Heart left ventricle (tissue), 16 donors: ENCODE measurements around the gene B4GALNT2. TPM values are rescaled to one million over a fixed set of nuclear protein-coding genes. Genes with fewer than 3 reads are reported as not detected.
"Not testable (repeated sequence)": the region's sequence is repeated elsewhere in the genome, so short reads cannot be mapped to it uniquely, and the experiment has no call there.

Experiments
- ATAC-seq, 4 donors: fragments of 200-7000 bp; cut with Tn5 transposase; one replicate each; pipeline ENCODE4 v1.9.1; 2020 to 2022; ENCODE audit warnings: moderate library complexity in 4 of 4, mild to moderate bottlenecking in 3 of 4, moderate number of reproducible peaks in 1 of 4
- DNase-seq, 5 donors: peaks; one replicate each; pipeline ENCODE4 v3.0.0-alpha.2; 2020
- H3K27ac ChIP-seq, 12 donors: fragments of 200-600 bp; sonication (generic) in 4 of 12; one replicate each; pipeline versions ENCODE4 v1.5.0 to v1.8.0; 2016 to 2022; ENCODE audit warnings: mild to moderate bottlenecking in 2 of 12
- H3K27me3 ChIP-seq, 9 donors: fragments of 200-600 bp; sonication (generic) in 2 of 9; one replicate each; pipeline versions ENCODE4 v1.5.1 to v1.8.0; 2016 to 2022; ENCODE audit warnings: mild to moderate bottlenecking in 3 of 9
- H3K36me3 ChIP-seq, 9 donors: fragments of 200-600 bp; sonication (generic) in 2 of 9; one replicate each; pipeline versions ENCODE4 v1.5.0 to v1.8.0; 2018 to 2022; ENCODE audit warnings: mild to moderate bottlenecking in 2 of 9
- H3K4me1 ChIP-seq, 12 donors: fragments of 200-600 bp; sonication (generic) in 4 of 12; one replicate each; pipeline versions ENCODE4 v1.5.0 to v1.8.0; 2016 to 2022; ENCODE audit warnings: mild to moderate bottlenecking in 3 of 12
- H3K4me3 ChIP-seq, 12 donors: fragments of 200-600 bp; sonication (generic) in 4 of 12; one replicate each; pipeline versions ENCODE4 v1.5.0 to v1.8.0; 2017 to 2022; ENCODE audit warnings: mild to moderate bottlenecking in 9 of 12, moderate library complexity in 4 of 12
- H3K9me3 ChIP-seq, 12 donors: fragments of 200-600 bp; sonication (generic) in 4 of 12; one replicate each; pipeline versions ENCODE4 v1.5.0 to v1.8.0; 2016 to 2022; ENCODE audit warnings: mild to moderate bottlenecking in 1 of 12
- POLR2A ChIP-seq, 2 donors: fragments of 450-650 bp; IDR thresholded peaks; one replicate each; pipeline ENCODE4 v1.6.1; 2017; ENCODE audit warnings: antibody characterized with exemption in 2 of 2, mild to moderate bottlenecking in 2 of 2, moderate library complexity in 2 of 2
- WGBS, 4 donors: extraction: QIAGEN DNeasy Blood & Tissue Kit in 2 of 4; methylation state at CpG; one replicate each; pipeline versions ENCODE4 v1.1.5 to v1.1.7; 2013 to 2018; 5-methylcytosine and 5-hydroxymethylcytosine counted together
- intact Hi-C, 10 donors: fragments of 100-400 bp; cut with DNase I; formaldehyde crosslinking; loops; one replicate each; pipeline versions ENCODE4 v1.11.1 to v1.14.2; 2022
- polyA plus RNA-seq, 2 donors: library from polyadenylated mRNA; stranded (reverse); fragments of 200-250 nt; gene quantifications; one replicate each; pipeline ENCODE4 v1.2.3, GENCODE V29; 2013
- total RNA-seq, 9 donors: library from RNA; depleted of rRNA in 2 of 9; stranded (reverse); fragments of >200 nt in 2 of 9; fragmentation: NEBNext Ultra II Directional in 3 of 9; extraction: Animal tissue kit (Norgen Biotek cat#: 25700) in 3 of 9; gene quantifications; one replicate each; pipeline versions ENCODE4 v1.1.0 to v1.2.4, GENCODE V29; 2016 to 2023
- TF ChIP-seq, protein P1 (sequence below), 12 donors: fragments of 200-600 bp; sonication (generic) in 4 of 12; IDR thresholded peaks; one replicate each; pipeline versions ENCODE4 v1.5.0 to v1.8.0; 2018 to 2022; ENCODE audit warnings: antibody characterized with exemption in 12 of 12, mild to moderate bottlenecking in 5 of 12
- donor health status: ischemic (EF 13 %, LVEDD 7.1; RV severe dilation, severe dysfunction).
- donor health status: healthy with polysubstance abuse.
- donor health status: DM: no; HTN: yes; CAD: no.
- donor health status: DM: no; HTN: no; CAD: no.
- donor health status: ischemic (EF 25% LVEDD 6.9; RV normal size, moderate dysfunction).
- donor health status: ischemic (EF 25% LVEDD 5.7; RV mildly dilated, moderate dysfunction).
- donor health status: healthy.
- donor health status: DM: yes; HTN: yes; CAD: no.
- donor health status: ischemic (EF 35%, LVEDD 5.7; RV mildly dilated, moderate dysfunction).
- donor health status: nonischemic (EF 11% LVEDD 7.7; RV severe dilation, severe dysfunction).
- donor health status: DM: yes; HTN: yes; CAD: no.
- donor health status: PGD.
- donor health status: ischemic (EF 29% LVEDD 5.4; RV normal size, mild dysfunction).
- donor health status: nonischemic (EF 23%, LVEDD 6.1; RV moderate dilation, normal function).

Gene B4GALNT2
- total and polyA plus RNA-seq, 11 donors, result 0.07 to 0.08 TPM; not detected in 9

DNA sequence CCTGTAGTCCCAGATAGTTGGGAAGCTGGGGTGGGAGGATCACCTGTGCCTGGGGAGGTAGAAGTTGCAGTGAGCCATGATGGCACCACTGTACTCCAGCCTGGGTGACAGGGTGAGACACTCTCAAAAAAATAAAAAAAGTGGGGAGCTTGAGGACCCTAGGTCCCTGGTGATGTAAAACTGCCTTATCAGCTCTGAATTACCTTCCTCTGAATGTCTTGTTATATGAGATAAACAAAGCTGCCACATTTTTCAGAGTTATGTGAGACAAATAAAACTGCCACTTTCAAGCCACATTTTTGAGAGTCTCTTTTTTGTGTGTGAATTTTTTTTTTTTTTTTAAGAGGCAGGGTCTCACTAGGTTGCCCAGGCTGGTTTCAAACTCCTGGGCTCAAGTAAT lies 32.0 kb upstream of the B4GALNT2 start:
- TF ChIP-seq, protein P1, sequence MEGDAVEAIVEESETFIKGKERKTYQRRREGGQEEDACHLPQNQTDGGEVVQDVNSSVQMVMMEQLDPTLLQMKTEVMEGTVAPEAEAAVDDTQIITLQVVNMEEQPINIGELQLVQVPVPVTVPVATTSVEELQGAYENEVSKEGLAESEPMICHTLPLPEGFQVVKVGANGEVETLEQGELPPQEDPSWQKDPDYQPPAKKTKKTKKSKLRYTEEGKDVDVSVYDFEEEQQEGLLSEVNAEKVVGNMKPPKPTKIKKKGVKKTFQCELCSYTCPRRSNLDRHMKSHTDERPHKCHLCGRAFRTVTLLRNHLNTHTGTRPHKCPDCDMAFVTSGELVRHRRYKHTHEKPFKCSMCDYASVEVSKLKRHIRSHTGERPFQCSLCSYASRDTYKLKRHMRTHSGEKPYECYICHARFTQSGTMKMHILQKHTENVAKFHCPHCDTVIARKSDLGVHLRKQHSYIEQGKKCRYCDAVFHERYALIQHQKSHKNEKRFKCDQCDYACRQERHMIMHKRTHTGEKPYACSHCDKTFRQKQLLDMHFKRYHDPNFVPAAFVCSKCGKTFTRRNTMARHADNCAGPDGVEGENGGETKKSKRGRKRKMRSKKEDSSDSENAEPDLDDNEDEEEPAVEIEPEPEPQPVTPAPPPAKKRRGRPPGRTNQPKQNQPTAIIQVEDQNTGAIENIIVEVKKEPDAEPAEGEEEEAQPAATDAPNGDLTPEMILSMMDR (IDR thresholded peaks at IDR 0.05), result no peak
- TF ChIP-seq POLR2A (IDR thresholded peaks at IDR 0.05), result no peak
- DNase-seq, result no peak
- intact Hi-C loops, result no loop called here
- Histone ChIP-seq H3K36me3 (no peaks in the 10 kb centered on the region), H3K27me3 (peaks cover 0 to 23% (median 4%) of the 10 kb centered on the region in 9 donors), H3K4me3 (no peak overlapping the region), H3K4me1 (no peaks in the 10 kb centered on the region), H3K9me3 (no peaks in the 10 kb centered on the region), H3K27ac (no peak overlapping the region)
- no peak for ATAC-seq

DNA sequence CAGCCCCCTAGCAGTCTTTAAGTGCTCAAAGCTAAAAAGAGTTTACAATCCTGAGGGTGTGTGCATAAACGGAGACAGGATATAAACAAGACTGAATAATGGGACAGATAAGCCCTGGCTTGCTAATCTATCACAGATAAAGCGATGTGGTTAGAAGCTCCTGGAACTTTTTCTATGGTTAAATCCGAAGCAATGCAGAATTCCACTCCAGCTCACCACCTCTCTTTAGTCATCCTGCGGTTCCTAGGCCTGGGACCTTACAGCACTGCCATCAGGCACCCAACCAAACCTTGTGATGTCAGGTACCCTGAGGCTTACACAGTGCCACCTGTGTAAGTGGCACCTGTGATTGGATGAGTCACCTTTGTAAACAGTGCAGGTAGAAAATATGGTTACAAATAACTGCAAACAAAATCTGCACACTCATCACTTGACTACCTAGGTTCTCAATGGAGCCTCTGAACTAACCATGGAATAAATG lies 31.5 kb upstream of the B4GALNT2 start:
- no peak overlapping the region for H3K27ac ChIP-seq

DNA sequence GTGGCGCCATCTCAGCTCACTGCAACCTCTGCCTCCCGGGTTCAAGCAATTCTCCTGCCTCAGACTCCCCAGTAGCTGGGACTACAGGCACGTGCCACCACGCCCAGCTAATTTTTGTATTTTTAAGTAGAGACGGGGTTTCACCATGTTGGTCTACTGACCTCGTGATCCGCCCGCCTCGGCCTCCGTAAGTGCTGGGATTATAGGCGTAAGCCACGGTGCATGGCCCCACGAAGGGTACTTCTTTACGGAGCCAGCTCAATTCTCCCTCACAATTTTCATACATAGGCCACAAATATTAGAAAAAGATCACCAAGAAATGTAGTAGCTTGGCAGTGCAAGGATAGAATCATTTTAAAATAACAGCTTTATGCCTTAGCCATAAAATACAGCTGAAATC lies 29.2 kb upstream of the B4GALNT2 start:
- H3K36me3 ChIP-seq, DNase-seq, ATAC-seq, H3K4me3 ChIP-seq, H3K9me3 ChIP-seq, intact Hi-C loops, H3K27ac ChIP-seq, H3K4me1 ChIP-seq: not testable (repeated sequence)
- WGBS, 4 donors, result 94 to 96% (median 95%) methylated on average over 14 of the region's 14 CpGs
- H3K27me3 ChIP-seq, result peaks cover 0 to 13% (median 4%) of the 10 kb centered on the region in 9 donors

More for the DNA sequence above, 31.5 kb upstream of the B4GALNT2 start:
- intact Hi-C loops, result no loop called here
- no peak for ATAC-seq
- Histone ChIP-seq H3K9me3 (no peaks in the 10 kb centered on the region), H3K27me3 (peaks cover 0 to 22% (median 4%) of the 10 kb centered on the region in 9 donors), H3K4me1 (no peaks in the 10 kb centered on the region), H3K36me3 (no peaks in the 10 kb centered on the region), H3K4me3 (no peak overlapping the region)
- DNase-seq, result no peak
- no peak for TF ChIP-seq POLR2A (IDR thresholded peaks at IDR 0.05)
- TF ChIP-seq, protein P1 (IDR thresholded peaks at IDR 0.05), result no peak
- 53 to 60% (median 57%) methylated on average over 4 of the region's 4 CpGs for WGBS, 4 donors

DNA sequence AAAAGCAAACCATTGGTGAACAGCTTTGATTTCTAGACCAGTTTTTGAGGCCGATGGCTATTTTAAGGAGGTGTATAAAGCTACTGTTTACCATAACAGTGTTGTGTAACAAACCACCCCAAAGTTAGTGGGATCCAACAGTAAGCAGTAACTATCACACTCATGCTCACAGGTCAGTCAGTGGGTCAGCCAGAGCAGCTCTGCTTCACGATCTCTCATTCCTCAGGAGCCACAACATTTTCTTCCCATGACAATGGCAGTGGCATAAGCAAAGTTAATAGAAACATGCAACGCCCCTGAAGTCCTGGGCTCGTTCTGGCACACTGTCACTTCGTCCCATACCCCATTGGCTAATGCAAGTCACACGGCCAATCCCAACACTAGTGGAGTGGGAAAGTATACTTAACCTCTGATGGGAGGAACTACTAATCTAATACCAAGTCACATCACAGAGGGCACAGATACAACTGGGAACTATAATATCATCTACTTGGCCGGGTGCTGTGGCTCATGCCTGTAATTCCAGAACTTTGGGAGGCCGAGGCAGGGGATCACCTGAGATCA lies 28.0 kb upstream of the B4GALNT2 start:
- TF ChIP-seq, protein P1 (IDR thresholded peaks at IDR 0.05), result no peak
- TF ChIP-seq POLR2A (IDR thresholded peaks at IDR 0.05), result no peak
- no peak for ATAC-seq
- no peaks in the 10 kb centered on the region for H3K9me3 ChIP-seq
- H3K4me3 ChIP-seq, result no peak overlapping the region
- H3K4me1 ChIP-seq, result peaks cover 0 to 5% (median 0%) of the 10 kb centered on the region in 12 donors
- peaks cover 0 to 12% (median 4%) of the 10 kb centered on the region in 9 donors for H3K27me3 ChIP-seq
- no peak overlapping the region for H3K27ac ChIP-seq
- H3K36me3 ChIP-seq, result no peaks in the 10 kb centered on the region
- WGBS, 4 donors, result 78 to 82% (median 81%) methylated on average over 8 of the region's 8 CpGs
- intact Hi-C loops, result no loop called here
- DNase-seq, result no peak
